Measurements from ENCODE around the gene ELAVL2.

The ELAVL2 gene

GRCh38 chr9:23784962-23785361 lies 41.1 kb downstream of the ELAVL2 start:
- H3K27ac ChIP-seq (ENCODE audit: low read length) = no peak overlapping the region
- no peak overlapping the region for H3K9ac ChIP-seq (ENCODE audit: low read length)
- H3K9me2 ChIP-seq (replicated peaks; ENCODE audit: insufficient read depth, low read length) = no peaks in the 10 kb centered on the region
- TF ChIP-seq EZH2phosphoT487 (IDR thresholded peaks at IDR 0.05; ENCODE audit: low read length) = no peak
- TF ChIP-seq CTCF (IDR thresholded peaks at IDR 0.05; ENCODE audit: low read length) = no peak
- no peak for TF ChIP-seq EZH2 (optimal IDR thresholded peaks at IDR 0.05; ENCODE audit: low read depth, low read length)
- no peak overlapping the region for H2AFZ ChIP-seq (ENCODE audit: low read length)
- no peaks in the 10 kb centered on the region for H3F3A ChIP-seq (ENCODE audit: insufficient read depth, low read length)
- H3K4me3 ChIP-seq (ENCODE audit: low read length) = no peak overlapping the region
- H3K4me2 ChIP-seq (ENCODE audit: low read depth, low read length) = no peak overlapping the region
- no peaks in the 10 kb centered on the region for H3K36me3 ChIP-seq (replicated peaks; ENCODE audit: insufficient read depth, low read length)
- H3K4me1 ChIP-seq (ENCODE audit: low read length) = no peaks in the 10 kb centered on the region
- no peak for DNase-seq
- no peaks in the 10 kb centered on the region for H3K79me2 ChIP-seq (ENCODE audit: low read length)
- no peaks in the 10 kb centered on the region for H4K20me1 ChIP-seq (ENCODE audit: insufficient read depth, low read length)
- H3K27me3 ChIP-seq (replicated peaks; ENCODE audit: insufficient read depth, low read length) = no peaks in the 10 kb centered on the region
- no peaks in the 10 kb centered on the region for H3K9me3 ChIP-seq (replicated peaks; ENCODE audit: insufficient read depth, low read length)

GRCh38 chr9:23783509-23783908 lies 42.5 kb downstream of the ELAVL2 start:
- Histone ChIP-seq H3K36me3 (replicated peaks; ENCODE audit: insufficient read depth, low read length) (no peaks in the 10 kb centered on the region), H3K9me3 (replicated peaks; ENCODE audit: insufficient read depth, low read length) (no peaks in the 10 kb centered on the region), H3K27me3 (replicated peaks; ENCODE audit: insufficient read depth, low read length) (no peaks in the 10 kb centered on the region), H3K9me2 (replicated peaks; ENCODE audit: insufficient read depth, low read length) (no peaks in the 10 kb centered on the region), H3K9ac (ENCODE audit: low read length) (no peak overlapping the region), H3F3A (ENCODE audit: insufficient read depth, low read length) (no peaks in the 10 kb centered on the region), H2AFZ (ENCODE audit: low read length) (no peak overlapping the region), H4K20me1 (ENCODE audit: insufficient read depth, low read length) (no peaks in the 10 kb centered on the region), H3K79me2 (ENCODE audit: low read length) (no peaks in the 10 kb centered on the region), H3K4me3 (ENCODE audit: low read length) (no peak overlapping the region), H3K27ac (ENCODE audit: low read length) (no peak overlapping the region), H3K4me2 (ENCODE audit: low read depth, low read length) (no peak overlapping the region), H3K4me1 (ENCODE audit: low read length) (no peaks in the 10 kb centered on the region)
- no peak for DNase-seq
- TF ChIP-seq EZH2phosphoT487 (IDR thresholded peaks at IDR 0.05; ENCODE audit: low read length) = no peak
- no peak for TF ChIP-seq EZH2 (optimal IDR thresholded peaks at IDR 0.05; ENCODE audit: low read depth, low read length)
- TF ChIP-seq CTCF (IDR thresholded peaks at IDR 0.05; ENCODE audit: low read length) = no peak

DNA sequence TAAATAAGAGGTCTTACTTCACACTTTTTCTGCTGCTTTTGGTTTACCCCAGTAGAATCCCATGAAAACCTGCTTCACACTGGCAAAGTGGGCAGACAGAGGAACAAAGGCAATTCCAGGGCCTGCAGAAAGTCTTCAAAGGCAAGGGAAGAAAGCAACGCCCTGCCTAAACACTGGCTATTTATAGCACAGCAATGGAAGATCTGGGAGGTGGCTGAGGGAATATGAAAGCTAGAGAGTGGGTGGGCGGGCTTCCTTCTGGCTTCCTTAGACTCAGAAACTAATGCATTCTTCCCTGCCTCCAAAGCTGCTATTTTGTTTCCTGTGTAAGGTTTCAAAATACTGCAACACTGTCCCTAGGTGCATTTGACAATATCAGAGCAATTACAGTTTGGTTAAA lies 46.8 kb downstream of the ELAVL2 start:
- Histone ChIP-seq H3K27me3 (replicated peaks; ENCODE audit: insufficient read depth, low read length) (no peaks in the 10 kb centered on the region), H3K4me2 (ENCODE audit: low read depth, low read length) (no peak overlapping the region), H3K27ac (ENCODE audit: low read length) (no peak overlapping the region), H3K36me3 (replicated peaks; ENCODE audit: insufficient read depth, low read length) (no peaks in the 10 kb centered on the region), H3K4me1 (ENCODE audit: low read length) (no peaks in the 10 kb centered on the region), H3K9me3 (replicated peaks; ENCODE audit: insufficient read depth, low read length) (no peaks in the 10 kb centered on the region), H3K4me3 (ENCODE audit: low read length) (no peak overlapping the region), H3K9ac (ENCODE audit: low read length) (no peak overlapping the region), H3K79me2 (ENCODE audit: low read length) (no peaks in the 10 kb centered on the region), H2AFZ (ENCODE audit: low read length) (no peak overlapping the region), H4K20me1 (ENCODE audit: insufficient read depth, low read length) (no peaks in the 10 kb centered on the region), H3K9me2 (replicated peaks; ENCODE audit: insufficient read depth, low read length) (no peaks in the 10 kb centered on the region), H3F3A (ENCODE audit: insufficient read depth, low read length) (no peaks in the 10 kb centered on the region)
- DNase-seq = no peak
- no peak for TF ChIP-seq EZH2phosphoT487 (IDR thresholded peaks at IDR 0.05; ENCODE audit: low read length)
- TF ChIP-seq CTCF (IDR thresholded peaks at IDR 0.05; ENCODE audit: low read length) = no peak
- TF ChIP-seq EZH2 (optimal IDR thresholded peaks at IDR 0.05; ENCODE audit: low read depth, low read length) = no peak
